Neutrophil (primary cell): Measurements from ENCODE around the gene MAN2C1.

ENCODE experiments used
- H3K27ac ChIP-seq: fragments of 200-600 bp; sonication (generic); 2 replicates; pipeline ENCODE4 v1.5.1; 2016; ENCODE audit warnings: mild to moderate bottlenecking, moderate library complexity
- H3K27me3 ChIP-seq: fragments of 200-600 bp; sonication (generic); 2 replicates; pipeline ENCODE4 v1.6.0; 2016; ENCODE audit warnings: mild to moderate bottlenecking
- H3K36me3 ChIP-seq: fragments of 200-600 bp; sonication (generic); 2 replicates; pipeline ENCODE4 v1.5.1; 2017
- H3K4me1 ChIP-seq, 2 experiments: fragments of 200-600 bp in 1 of 2; sonication (generic) in 1 of 2; 1 replicate in 1 of 2; 2 replicates in 1 of 2; pipeline versions ENCODE4 v1.5.1 to v1.6.1; 2013 to 2016; ENCODE audit warnings: low read depth in 1 of 2, low read length in 1 of 2, mild to moderate bottlenecking in 1 of 2, moderate library complexity in 1 of 2; ENCODE audit not compliant: control insufficient read depth in 1 of 2, insufficient read depth in 1 of 2
- H3K4me3 ChIP-seq, 2 experiments: fragments of 200-600 bp in 1 of 2; sonication (generic) in 1 of 2; 1 replicate in 1 of 2; 2 replicates in 1 of 2; pipeline ENCODE4 v1.5.1; 2013 to 2016; ENCODE audit warnings: low read depth in 1 of 2, low read length in 1 of 2, mild to moderate bottlenecking in 1 of 2, moderate library complexity in 1 of 2
- H3K9me3 ChIP-seq: fragments of 200-600 bp; sonication (generic); 2 replicates; pipeline ENCODE4 v1.5.1; 2016
- TF ChIP-seq, protein P1 (sequence below): fragments of 200-600 bp; sonication (generic); IDR thresholded peaks from 2 replicates; pipeline ENCODE4 v1.5.1; 2016; ENCODE audit warnings: antibody characterized with exemption

Gene MAN2C1

DNA sequence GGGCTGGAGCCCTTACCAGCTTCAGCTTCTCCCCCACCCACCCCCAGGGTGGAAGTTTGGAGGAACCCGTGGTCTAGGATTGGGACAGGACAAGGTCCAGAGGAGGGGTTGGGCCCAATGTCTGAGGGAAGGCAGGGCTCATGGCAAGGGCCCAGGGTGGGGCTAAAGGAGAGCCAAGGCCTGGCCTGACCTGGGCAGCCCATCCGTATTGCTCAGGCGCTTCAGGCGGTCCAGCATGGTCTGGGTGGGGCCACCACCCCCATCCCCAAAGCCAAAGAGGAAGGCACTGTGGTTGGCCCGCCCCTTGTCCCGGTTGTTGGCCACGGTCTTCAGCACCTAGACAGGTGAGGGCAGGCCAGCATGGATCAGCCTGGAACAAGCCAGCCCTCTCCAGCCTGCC is 7.6 kb downstream of the MAN2C1 start:
- H3K27ac ChIP-seq, result no peak overlapping the region
- peaks cover 94% of the 10 kb centered on the region for H3K36me3 ChIP-seq
- H3K4me3 ChIP-seq, result no peak overlapping the region
- H3K9me3 ChIP-seq, result no peaks in the 10 kb centered on the region
- no peaks in the 10 kb centered on the region for H3K27me3 ChIP-seq
- TF ChIP-seq, protein P1, sequence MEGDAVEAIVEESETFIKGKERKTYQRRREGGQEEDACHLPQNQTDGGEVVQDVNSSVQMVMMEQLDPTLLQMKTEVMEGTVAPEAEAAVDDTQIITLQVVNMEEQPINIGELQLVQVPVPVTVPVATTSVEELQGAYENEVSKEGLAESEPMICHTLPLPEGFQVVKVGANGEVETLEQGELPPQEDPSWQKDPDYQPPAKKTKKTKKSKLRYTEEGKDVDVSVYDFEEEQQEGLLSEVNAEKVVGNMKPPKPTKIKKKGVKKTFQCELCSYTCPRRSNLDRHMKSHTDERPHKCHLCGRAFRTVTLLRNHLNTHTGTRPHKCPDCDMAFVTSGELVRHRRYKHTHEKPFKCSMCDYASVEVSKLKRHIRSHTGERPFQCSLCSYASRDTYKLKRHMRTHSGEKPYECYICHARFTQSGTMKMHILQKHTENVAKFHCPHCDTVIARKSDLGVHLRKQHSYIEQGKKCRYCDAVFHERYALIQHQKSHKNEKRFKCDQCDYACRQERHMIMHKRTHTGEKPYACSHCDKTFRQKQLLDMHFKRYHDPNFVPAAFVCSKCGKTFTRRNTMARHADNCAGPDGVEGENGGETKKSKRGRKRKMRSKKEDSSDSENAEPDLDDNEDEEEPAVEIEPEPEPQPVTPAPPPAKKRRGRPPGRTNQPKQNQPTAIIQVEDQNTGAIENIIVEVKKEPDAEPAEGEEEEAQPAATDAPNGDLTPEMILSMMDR, result no peak
- H3K4me1 ChIP-seq, result no peaks in the 10 kb centered on the region

DNA sequence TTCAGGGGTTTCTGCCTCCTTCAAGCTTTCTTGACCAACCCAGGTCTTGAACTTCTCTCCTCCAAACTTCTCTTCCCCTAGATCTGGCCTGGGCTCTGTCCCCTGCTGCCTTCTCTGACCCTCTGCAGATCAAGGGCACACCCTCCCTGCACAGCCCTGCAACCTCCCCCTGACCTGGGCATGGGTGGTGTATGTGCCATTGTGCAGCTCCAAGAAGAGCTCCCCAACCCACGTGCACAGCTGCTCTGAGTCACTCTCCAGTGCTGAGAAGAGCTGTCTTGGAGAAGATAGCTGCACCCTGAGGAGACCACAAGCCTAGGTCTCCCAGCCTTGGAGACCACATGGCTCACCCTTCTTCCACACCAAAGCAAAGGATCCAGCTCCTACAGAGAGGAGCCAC is 8.0 kb downstream of the MAN2C1 start:
- peaks cover 97% of the 10 kb centered on the region for H3K36me3 ChIP-seq
- TF ChIP-seq, protein P1, result no peak
- H3K27me3 ChIP-seq, result no peaks in the 10 kb centered on the region
- H3K27ac ChIP-seq, result no peak overlapping the region
- no peak overlapping the region for H3K4me3 ChIP-seq
- no peaks in the 10 kb centered on the region for H3K4me1 ChIP-seq
- no peaks in the 10 kb centered on the region for H3K9me3 ChIP-seq

DNA sequence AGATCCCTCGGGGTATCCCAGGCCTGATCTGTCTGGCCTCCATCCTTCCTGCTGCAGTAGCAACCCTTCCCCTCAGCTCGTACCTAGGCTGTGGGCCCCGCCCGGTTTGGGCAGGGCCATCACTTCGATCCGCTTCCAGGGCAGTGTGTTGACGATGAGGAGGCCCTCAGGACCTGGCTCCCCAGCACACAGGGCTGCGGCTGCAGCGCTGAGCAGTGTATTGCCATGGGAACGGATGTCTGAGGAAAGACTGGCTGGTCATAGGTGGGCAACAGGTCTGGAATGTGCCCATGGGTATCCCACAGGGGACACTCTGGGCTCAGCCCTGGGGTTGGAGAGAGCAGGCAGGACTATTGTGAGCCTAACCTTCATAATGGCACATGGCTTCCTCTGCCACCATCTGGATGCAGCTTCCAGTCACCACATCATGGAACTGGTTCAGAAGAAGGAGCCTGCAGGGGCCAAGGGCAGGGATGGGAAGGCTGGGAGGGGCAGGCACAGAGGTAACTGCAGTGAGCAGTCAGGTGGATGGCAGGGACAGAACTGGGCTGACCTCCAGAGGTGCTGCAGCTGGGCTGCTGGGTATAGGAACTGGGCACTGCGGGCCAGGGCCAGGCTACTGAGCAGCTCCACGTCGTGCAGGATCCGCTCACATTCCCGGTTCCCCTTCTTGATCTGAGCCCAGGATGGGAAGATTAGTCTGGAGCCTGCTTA is 8.7 kb downstream of the MAN2C1 start:
- Histone ChIP-seq H3K36me3 (peaks cover 97% of the 10 kb centered on the region), H3K4me1 (no peaks in the 10 kb centered on the region), H3K9me3 (no peaks in the 10 kb centered on the region), H3K27me3 (no peaks in the 10 kb centered on the region), H3K4me3 (no peak overlapping the region), H3K27ac (no peak overlapping the region)
- TF ChIP-seq, protein P1, result no peak

DNA sequence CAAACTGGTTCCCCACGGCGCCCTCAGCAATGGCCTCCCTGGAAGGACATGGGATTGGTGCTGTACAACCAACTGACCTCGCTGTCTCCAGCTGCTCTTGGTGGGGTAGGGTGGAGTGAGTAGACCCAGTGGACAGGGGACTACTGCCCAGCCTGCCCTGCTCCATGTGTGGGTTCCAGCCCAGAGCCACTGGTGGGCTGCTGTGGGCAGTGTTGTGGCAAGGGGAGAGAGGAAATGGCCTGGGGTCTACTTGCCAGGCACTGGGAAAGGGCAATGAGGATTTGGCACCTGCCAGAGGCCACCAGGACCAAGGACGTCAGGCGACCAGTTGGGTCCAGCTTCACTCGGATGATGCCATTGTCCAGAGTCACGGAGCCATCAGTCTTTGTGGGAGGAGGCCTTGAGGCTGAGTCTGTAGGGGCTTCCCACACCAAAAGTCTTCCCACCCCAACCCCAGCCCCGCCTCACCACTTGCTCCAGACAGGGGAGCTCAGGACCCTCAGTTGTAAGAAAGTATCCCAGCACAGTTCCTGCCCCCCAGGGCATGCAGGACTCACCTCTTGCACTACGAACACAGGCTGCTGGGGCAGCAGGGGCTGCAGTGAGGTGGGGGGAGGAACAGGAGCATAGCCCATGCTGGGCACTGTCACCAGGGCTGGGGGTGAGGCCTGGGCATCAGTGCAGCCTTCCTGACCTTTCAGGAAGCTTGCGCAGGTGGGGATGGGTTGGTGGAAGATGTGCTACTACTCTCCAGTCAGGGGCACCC is 9.5 kb downstream of the MAN2C1 start:
- Histone ChIP-seq H3K9me3 (no peaks in the 10 kb centered on the region), H3K4me3 (no peak overlapping the region), H3K4me1 (no peaks in the 10 kb centered on the region), H3K36me3 (peaks cover 97% of the 10 kb centered on the region), H3K27me3 (no peaks in the 10 kb centered on the region), H3K27ac (no peak overlapping the region)
- TF ChIP-seq, protein P1, result no peak

DNA sequence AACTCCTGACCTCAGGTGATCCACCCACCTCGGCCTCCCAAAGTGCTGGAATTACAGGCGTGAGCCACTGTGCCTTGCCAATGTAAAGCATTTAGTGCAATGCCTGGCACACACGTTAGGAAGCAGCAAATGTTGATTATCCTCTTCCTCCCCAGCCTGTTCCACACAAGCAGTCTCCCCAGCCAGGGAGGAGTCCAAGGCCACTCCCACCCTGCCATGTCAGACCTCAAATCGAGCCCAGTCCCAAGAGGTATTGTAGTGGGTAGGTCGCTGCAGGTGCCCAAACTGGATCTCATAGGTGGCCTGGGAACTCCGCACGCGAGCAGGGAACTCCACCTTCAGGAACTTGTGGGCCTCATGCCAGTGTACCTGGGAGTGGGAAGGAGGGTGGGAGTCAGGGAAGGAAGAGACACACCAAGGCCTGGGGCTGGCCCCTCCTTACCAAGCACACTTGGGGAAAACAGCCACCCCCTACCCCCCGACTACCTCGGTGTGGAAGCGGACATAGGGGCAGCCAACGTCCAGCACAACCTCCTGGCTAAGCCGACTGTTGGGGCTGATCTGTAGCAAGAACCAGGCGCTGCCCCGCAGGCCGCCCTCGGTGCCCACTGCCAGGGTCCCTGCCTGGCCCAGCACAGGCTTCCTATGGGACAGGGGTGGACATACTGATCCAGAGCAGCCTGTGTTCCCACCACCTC is 10.3 kb downstream of the MAN2C1 start:
- TF ChIP-seq, protein P1, result no peak
- H3K36me3 ChIP-seq, result peaks cover 94% of the 10 kb centered on the region
- H3K4me3 ChIP-seq, result no peak overlapping the region
- no peaks in the 10 kb centered on the region for H3K4me1 ChIP-seq
- H3K27me3 ChIP-seq, result no peaks in the 10 kb centered on the region
- H3K9me3 ChIP-seq, result no peaks in the 10 kb centered on the region
- H3K27ac ChIP-seq, result no peak overlapping the region
